HepG2 (cell line): ENCODE data around the gene ANXA11. TPM values are rescaled to one million over a fixed set of nuclear protein-coding genes. Genes with fewer than 3 reads are reported as not detected.

Source experiments
- ARNT ChIP-seq: fragments of 450-650 bp; IDR thresholded peaks from 2 replicates; pipeline ENCODE4 v1.6.1; 2017
- CBX5 ChIP-seq: sonication (generic); formaldehyde crosslinking; IDR thresholded peaks from 2 replicates; pipeline ENCODE4 v1.4.0; 2020; ENCODE audit warnings: missing genetic modification reagents, borderline replicate concordance
- CCDC6 ChIP-seq: sonication (generic); formaldehyde crosslinking; IDR thresholded peaks from 2 replicates; pipeline ENCODE4 v1.8.1; 2022; ENCODE audit warnings: mild to moderate bottlenecking, missing genetic modification reagents, moderate library complexity
- GATA4 ChIP-seq: sonication (generic); IDR thresholded peaks from 2 replicates; pipeline ENCODE4 v1.6.1; 2016; ENCODE audit warnings: antibody characterized with exemption, low read depth, borderline replicate concordance
- KDM6A ChIP-seq: IDR thresholded peaks from 2 replicates; pipeline ENCODE4 v1.6.1; 2016; ENCODE audit warnings: low read depth
- NR0B2 ChIP-seq: sonication (generic); formaldehyde crosslinking; IDR thresholded peaks from 2 replicates; pipeline ENCODE4 v1.4.0; 2020; ENCODE audit warnings: mild to moderate bottlenecking, missing genetic modification reagents
- PATZ1 ChIP-seq: sonication (generic); formaldehyde crosslinking; IDR thresholded peaks from 2 replicates; pipeline ENCODE4 v1.4.0; 2020; ENCODE audit warnings: missing genetic modification reagents
- RAD21 ChIP-seq: fragments of 450-650 bp; formaldehyde crosslinking; IDR thresholded peaks from 2 replicates; pipeline ENCODE4 v1.5.0; 2020; ENCODE audit warnings: mild to moderate bottlenecking
- SMAD3 ChIP-seq: sonication (generic); formaldehyde crosslinking; IDR thresholded peaks from 2 replicates; pipeline ENCODE4 v1.4.0; 2020; ENCODE audit warnings: missing genetic modification reagents
- SMAD9 ChIP-seq: sonication (generic); formaldehyde crosslinking; IDR thresholded peaks from 2 replicates; pipeline ENCODE4 v1.5.1; 2020; ENCODE audit warnings: mild to moderate bottlenecking, missing genetic modification reagents
- SNAPC4 ChIP-seq: sonication (generic); formaldehyde crosslinking; IDR thresholded peaks from 2 replicates; pipeline ENCODE4 v1.4.0; 2020; ENCODE audit warnings: mild to moderate bottlenecking, missing genetic modification reagents
- SP4 ChIP-seq: sonication (generic); formaldehyde crosslinking; IDR thresholded peaks from 2 replicates; pipeline ENCODE4 v1.8.1; 2023; ENCODE audit warnings: mild to moderate bottlenecking, missing genetic modification reagents
- ZBTB38 ChIP-seq: sonication (generic); formaldehyde crosslinking; IDR thresholded peaks from 2 replicates; pipeline ENCODE4 v1.5.1; 2020; ENCODE audit warnings: mild to moderate bottlenecking, missing genetic modification reagents
- ZFP37 ChIP-seq: sonication (generic); formaldehyde crosslinking; IDR thresholded peaks from 2 replicates; pipeline ENCODE4 v1.4.0; 2020; ENCODE audit warnings: missing genetic modification reagents, borderline replicate concordance
- ZNF136 ChIP-seq: sonication (generic); formaldehyde crosslinking; IDR thresholded peaks from 2 replicates; pipeline ENCODE4 v1.8.1; 2022; ENCODE audit warnings: low read depth, mild to moderate bottlenecking, moderate library complexity, missing genetic modification reagents
- ZNF143 ChIP-seq: sonication (generic); formaldehyde crosslinking; IDR thresholded peaks from 2 replicates; pipeline ENCODE4 v1.4.0; 2020; ENCODE audit warnings: missing genetic modification reagents
- ZNF282 ChIP-seq: fragments of 450-650 bp; IDR thresholded peaks from 2 replicates; pipeline ENCODE4 v1.6.1; 2018; ENCODE audit not compliant: partially characterized antibody
- ZNF501 ChIP-seq: sonication (generic); formaldehyde crosslinking; IDR thresholded peaks from 2 replicates; pipeline ENCODE4 v1.5.1; 2020; ENCODE audit warnings: mild to moderate bottlenecking, moderate library complexity, missing genetic modification reagents
- ZNF513 ChIP-seq: sonication (generic); formaldehyde crosslinking; conservative IDR thresholded peaks from 2 replicates; pipeline ENCODE4 v1.5.0; 2020; ENCODE audit warnings: missing genetic modification reagents
- ZNF556 ChIP-seq: sonication (generic); formaldehyde crosslinking; IDR thresholded peaks from 2 replicates; pipeline ENCODE4 v1.4.0; 2020; ENCODE audit warnings: mild to moderate bottlenecking, missing genetic modification reagents, borderline replicate concordance
- ZNF879 ChIP-seq: sonication (generic); formaldehyde crosslinking; IDR thresholded peaks from 2 replicates; pipeline ENCODE4 v1.8.1; 2023; ENCODE audit warnings: missing genetic modification reagents
- ZSCAN22 ChIP-seq: sonication (generic); formaldehyde crosslinking; IDR thresholded peaks from 2 replicates; pipeline ENCODE4 v1.4.0; 2020; ENCODE audit warnings: mild to moderate bottlenecking, missing genetic modification reagents
- polyA plus RNA-seq, 8 experiments: library from polyadenylated mRNA; depleted of rRNA in 3 of 8; stranded (reverse) in 7 of 8; unstranded in 1 of 8; fragments of >200 nt; fragmentation: Illumina TruSeq in 4 of 8; extraction: Trizol in 4 of 8; gene quantifications; 2 replicates each; pipeline versions ENCODE4 v1.2.1 to v1.2.3, GENCODE V29; 2011 to 2016; ENCODE audit warnings: low read depth in 4 of 8, missing spikeins in 1 of 8, mixed read lengths in 1 of 8; ENCODE audit not compliant: insufficient read depth in 1 of 8
- total RNA-seq, 5 experiments: library from RNA; depleted of rRNA; stranded (reverse); fragments of >200 nt; fragmentation: Illumina TruSeq; extraction: Trizol; gene quantifications; 2 replicates each; pipeline ENCODE4 v1.2.3, GENCODE V29; 2016; ENCODE audit warnings: low read depth in 1 of 5

Gene ANXA11
- total and polyA plus RNA-seq, 2 of the 13 experiments (the other 11 are each of a cell fraction or from before 2014, with no cell fraction given), result 30.6 to 51.5 TPM

- TF ChIP-seq NR0B2 (no peak), ZNF143 (no peak), ZBTB38 (CRISPR knock-in tag) (peak; percentile 53; the same call in 1 of the 2 replicates), KDM6A (no peak), ZNF513 (CRISPR knock-in tag) (no peak), SMAD9 (CRISPR knock-in tag) (no peak), CBX5 (CRISPR knock-in tag) (no peak; the same call in 1 of the 2 replicates), ZNF282 (no peak), ZNF136 (CRISPR knock-in tag) (0 out of 2 replicates have a peak, but pooled peaks have one; percentile 51), ZNF879 (CRISPR knock-in tag) (no peak), ZNF556 (CRISPR knock-in tag) (no peak), ZSCAN22 (no peak), SMAD3 (CRISPR knock-in tag) (peak; percentile 65; the same call in 1 of the 2 replicates), SNAPC4 (CRISPR knock-in tag) (no peak), SP4 (no peak), CCDC6 (CRISPR knock-in tag) (peak; percentile 78; the same call in 1 of the 2 replicates), PATZ1 (CRISPR knock-in tag) (no peak), GATA4 (peak; percentile 78), ZFP37 (CRISPR knock-in tag) (no peak), ZNF501 (CRISPR knock-in tag) (peak; percentile 43; the same call in 1 of the 2 replicates), RAD21 (CRISPR knock-in tag) (peak; percentile 34; the same call in 1 of the 2 replicates), ARNT (no peak)
Measured at GRCh38 chr10:80205477-80206276, at the start of gene ANXA11 (continued).
